Epithelial cell of prostate (primary cell): Measurements from ENCODE around the gene ZNF648.
"Not testable (repeated sequence)": the region's sequence is repeated elsewhere in the genome, so short reads cannot be mapped to it uniquely, and the experiment has no call there.

Experiments used
- DNase-seq: peaks from one replicate; pipeline ENCODE4 v3.0.0-alpha.2; 2011; ENCODE audit warnings: low read depth, low spot score
- H3K27ac ChIP-seq: fragments of 450-650 bp; 2 replicates; pipeline ENCODE4 v1.5.1; 2017; ENCODE audit warnings: mild to moderate bottlenecking

ZNF648 gene

GRCh38 chr1:182035097-182035770, 26.3 kb downstream of the ZNF648 start:
- H3K27ac ChIP-seq = no peak overlapping the region
- DNase-seq = no peak

GRCh38 chr1:182032251-182032650, 29.3 kb downstream of the ZNF648 start:
- no peak overlapping the region for H3K27ac ChIP-seq
- peak; percentile 64 for DNase-seq

GRCh38 chr1:182029379-182030331, 31.9 kb downstream of the ZNF648 start:
- peak overlapping the region; percentile 74 for H3K27ac ChIP-seq
- DNase-seq = peak; percentile 84

- peak overlapping the region; percentile 74 for H3K27ac ChIP-seq
- no peak for DNase-seq
Observed at GRCh38 chr1:182029002-182029378, 32.5 kb downstream of the ZNF648 start.

GRCh38 chr1:182015360-182015759, 46.2 kb downstream of the ZNF648 start:
- DNase-seq = no peak
- H3K27ac ChIP-seq = no peak overlapping the region

- H3K27ac ChIP-seq, DNase-seq: not testable (repeated sequence)
Observed at GRCh38 chr1:182010800-182011370, 50.6 kb downstream of the ZNF648 start.

- DNase-seq, H3K27ac ChIP-seq: not testable (repeated sequence)
Observed at GRCh38 chr1:182005398-182005797, 56.1 kb downstream of the ZNF648 start.

GRCh38 chr1:182004601-182005000, 56.9 kb downstream of the ZNF648 start:
- no peak overlapping the region for H3K27ac ChIP-seq
- DNase-seq = no peak
